Measurements from ENCODE around the gene BLTP3A.

Gene BLTP3A

DNA sequence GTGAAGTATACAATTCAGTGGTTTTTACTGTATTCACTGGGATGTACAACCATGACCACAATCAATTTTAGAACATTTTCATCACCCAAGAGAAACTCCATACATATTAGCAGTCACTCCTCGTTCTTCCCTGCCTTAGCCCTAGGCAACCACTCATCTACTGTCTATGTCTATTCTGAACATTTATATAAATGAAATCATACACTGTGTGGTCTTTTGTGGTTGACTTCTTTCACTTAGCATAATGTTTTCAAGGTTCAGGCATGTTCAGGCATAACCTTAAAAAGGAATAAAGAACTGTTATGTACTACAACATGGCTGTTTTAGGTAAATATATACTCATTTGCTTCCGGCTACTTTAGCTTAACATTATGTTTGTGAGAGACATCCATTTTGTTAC, 37.3 kb downstream of the BLTP3A start:
- no peak for DNase-seq

DNA sequence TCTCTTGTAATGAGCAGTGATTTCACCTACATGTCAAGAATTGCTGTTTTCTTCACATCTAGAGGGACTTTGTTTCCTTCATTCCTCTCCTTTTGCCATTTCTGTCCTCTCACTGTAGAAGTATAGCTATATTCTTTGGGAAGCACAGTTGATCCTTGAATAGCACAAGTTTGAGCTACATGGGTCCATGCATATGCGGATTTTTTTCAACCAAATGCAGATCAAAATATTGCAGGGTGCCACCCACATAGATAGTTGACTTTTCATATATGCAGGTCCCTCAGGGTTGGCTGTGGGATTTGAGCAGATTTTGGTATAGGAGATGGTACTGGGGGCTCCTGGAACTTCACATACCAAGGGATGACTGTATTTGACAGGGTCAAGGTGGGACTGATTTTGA, 41.1 kb downstream of the BLTP3A start:
- DNase-seq = no peak

DNA sequence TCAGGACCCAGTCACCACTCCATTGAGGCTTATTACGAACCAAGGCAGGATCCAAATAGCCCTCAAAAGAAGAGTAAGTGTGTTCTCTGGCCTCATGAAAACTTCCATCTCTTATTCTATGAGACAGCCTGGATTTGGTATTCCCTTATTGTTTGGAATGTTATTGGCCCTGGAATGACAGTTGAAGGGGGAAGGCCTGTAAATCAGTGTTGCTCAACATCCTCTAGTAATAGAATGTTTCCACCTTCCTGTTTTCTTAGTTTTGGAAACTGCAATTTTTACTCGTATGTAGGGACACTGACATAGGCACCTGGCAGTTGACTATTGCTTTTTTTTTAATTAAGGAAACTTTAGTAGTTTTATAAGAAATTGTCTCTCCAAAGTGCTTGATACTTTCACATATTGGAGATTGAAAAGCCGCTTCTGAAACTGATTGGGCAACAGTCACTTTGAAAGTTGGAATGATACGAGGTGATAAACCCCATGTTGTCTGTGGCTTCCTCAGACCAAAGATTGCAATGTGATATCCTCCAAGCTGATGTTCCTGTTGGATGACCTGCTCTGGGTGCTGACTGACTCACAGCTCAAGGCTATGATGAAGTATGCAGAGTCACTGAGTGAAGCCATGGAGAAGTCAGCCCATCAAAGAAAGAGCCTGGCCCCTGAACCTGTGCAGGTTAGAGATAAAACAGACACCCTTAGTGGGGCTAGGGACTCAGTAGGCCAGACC, 43.1 kb downstream of the BLTP3A start:
- no peak for DNase-seq

DNA sequence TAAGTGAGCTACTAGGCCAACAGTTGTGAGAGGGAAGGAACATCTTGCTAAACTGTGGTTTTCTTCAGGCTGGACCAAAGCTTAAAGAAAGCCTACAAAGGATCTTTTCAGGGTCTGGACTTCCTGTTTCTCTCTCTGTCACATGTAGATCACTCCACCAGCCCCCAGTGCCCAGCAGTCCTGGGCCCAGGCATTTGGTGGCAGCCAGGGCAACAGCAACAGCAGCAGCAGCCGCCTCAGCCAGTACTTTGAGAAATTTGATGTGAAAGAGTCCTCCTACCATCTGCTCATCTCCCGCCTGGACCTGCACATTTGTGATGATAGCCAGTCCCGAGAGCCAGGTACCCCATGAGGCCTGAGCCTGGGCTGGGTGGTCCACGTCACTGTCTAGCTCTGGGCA, 44.1 kb downstream of the BLTP3A start:
- peak in 7 of 14 donors; percentile 3 to 45 (median 33) for DNase-seq

DNA sequence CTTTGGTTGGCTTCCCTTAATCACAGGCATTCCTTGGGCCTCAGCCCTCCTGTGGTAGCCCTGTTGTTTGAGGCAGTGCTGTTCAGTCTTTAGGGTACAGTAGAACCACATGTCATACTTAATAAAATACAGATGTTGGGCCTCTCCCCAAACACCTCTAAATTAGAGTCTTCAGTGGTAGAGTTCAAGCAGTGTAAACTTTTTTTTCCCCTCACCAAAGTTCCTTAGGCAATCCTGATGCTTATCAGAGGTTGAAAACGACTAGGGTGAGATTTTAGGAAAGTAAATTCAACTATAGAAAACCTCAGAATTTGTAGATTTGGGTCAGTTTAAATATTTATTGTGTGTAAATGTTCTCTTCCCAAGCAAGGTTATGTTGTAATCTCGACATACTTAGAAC, 44.6 kb downstream of the BLTP3A start:
- DNase-seq = no peak

DNA sequence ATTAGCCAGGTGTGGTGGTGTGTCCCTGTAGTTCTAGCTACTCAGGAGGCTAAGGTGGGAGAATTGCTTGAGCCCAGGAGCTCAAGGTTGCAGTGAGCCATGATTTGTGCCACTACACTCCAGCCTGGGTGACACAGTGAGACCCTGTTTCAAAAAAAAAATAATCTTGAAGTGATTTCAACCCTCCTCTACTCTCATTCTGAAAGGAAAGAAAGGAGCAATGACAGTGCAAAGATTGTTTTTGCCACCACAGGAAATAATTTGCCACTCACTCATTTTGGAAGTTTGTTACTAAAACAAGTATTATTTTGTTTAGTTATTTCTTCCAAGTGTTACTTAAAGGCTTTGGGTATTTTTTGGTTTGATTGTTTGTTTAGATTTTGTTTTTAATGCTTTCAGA, 45.6 kb downstream of the BLTP3A start:
- DNase-seq = no peak

DNA sequence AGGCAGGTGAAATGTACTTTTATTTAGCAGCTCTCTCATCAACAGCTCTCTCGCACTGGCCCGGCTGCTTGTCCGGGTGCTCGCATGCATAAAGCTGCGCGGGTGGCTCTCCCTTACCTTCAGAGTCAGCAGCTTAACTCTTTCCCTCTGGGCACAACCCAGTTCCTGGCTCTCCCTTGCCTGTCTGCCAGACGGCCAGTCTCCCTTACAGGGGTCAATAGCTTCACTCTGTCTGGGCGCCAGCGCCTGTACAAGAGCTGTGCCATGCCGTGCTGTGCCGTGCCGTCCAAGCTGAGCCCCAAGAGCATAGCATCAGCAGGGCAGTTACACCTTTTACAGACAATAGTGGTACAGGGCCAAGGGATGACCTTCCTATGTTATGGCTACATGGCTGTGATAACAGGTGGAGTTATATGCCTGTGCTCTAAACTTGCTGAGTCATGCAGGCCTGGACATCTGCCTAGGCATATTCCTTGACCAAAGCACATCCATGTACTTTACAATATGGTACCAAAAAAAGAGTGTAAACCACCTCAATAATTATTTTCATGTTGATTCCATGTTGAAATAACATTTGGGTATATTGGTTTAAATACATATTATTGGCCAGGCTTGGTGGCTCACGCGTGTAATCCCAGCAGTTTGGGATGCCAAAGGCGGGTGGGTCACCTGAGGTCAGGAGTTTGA, 47.9 kb downstream of the BLTP3A start:
- no peak for DNase-seq
